Transverse colon (tissue), 4 donors: ENCODE measurements around the gene IPO11. TPM values are rescaled to one million over a fixed set of nuclear protein-coding genes. Genes with fewer than 3 reads are reported as not detected.

Source experiments
- small RNA-seq, 4 donors: library from RNA; depleted of rRNA; stranded (forward); fragments of <200 nt; gene quantifications; one replicate each; pipeline ENCODE3, GENCODE V24; 2016
- total RNA-seq, 4 donors: library from RNA; depleted of rRNA; stranded (reverse); fragments of >200 nt; gene quantifications; one replicate each; pipeline ENCODE4 v1.1.0, GENCODE V29; 2016

IPO11 gene
- total RNA-seq, 4 donors from 2014 or later, result 6.4 to 37.8 (median 16.3) TPM

Small RNAs within 50 kb of the gene (small RNA-seq; reads per million reads assigned to genes)
- 0 reads per million in 4 donors for gene CKS1BP3
- gene RNU6-661P, result 0 reads per million in 4 donors

Other genes with a start within 250 kb of the IPO11 start
- 10 to 100 TPM; 15.3 to 61.9 (median 32.7) TPM for gene KIF2A, start 106.6 kb upstream of the IPO11 start, total RNA-seq
- 10 to 100 TPM in 1 of 4 donors, 1 to 10 TPM in 3; 6.0 to 13.1 (median 8.7) TPM for gene DIMT1, start 8.9 kb upstream of the IPO11 start, total RNA-seq
- gene LRRC70, start 166.1 kb downstream of the IPO11 start, total RNA-seq, result 1 to 10 TPM; 1.8 to 3.4 (median 2.3) TPM